Measurements from ENCODE around the gene LASP1NB.

Gene LASP1NB

DNA sequence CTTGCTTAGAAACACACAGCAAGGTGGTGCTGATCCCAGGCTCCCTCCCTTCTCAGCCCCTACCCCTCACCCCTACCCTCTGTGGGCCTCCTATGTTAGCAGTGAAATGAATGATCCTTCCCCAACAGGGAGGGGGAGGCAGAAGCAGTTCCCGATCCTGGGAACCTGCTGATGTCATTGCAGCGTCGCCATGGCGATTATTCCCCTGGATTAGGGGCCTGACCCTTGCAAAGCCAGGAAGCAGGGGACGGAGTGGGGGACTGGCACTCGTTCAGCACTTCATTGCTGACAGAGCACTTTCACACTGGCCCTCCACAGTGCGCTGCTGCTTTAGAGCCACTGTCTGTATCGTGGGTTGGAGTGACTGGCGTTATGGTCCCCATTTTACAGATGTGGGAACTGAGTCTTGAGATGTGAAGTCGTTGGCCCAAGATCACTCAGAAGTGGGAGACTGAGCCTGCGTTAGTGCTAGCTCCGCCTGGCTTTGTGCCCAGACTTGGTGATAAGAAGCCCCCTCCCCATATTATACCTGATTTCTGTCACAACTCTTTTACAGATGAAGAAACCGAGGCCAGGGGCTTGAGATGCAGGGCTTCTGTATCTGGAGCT, 29.0 kb upstream of the LASP1NB start:
- no peak for DNase-seq (ENCODE audit: low spot score)

DNA sequence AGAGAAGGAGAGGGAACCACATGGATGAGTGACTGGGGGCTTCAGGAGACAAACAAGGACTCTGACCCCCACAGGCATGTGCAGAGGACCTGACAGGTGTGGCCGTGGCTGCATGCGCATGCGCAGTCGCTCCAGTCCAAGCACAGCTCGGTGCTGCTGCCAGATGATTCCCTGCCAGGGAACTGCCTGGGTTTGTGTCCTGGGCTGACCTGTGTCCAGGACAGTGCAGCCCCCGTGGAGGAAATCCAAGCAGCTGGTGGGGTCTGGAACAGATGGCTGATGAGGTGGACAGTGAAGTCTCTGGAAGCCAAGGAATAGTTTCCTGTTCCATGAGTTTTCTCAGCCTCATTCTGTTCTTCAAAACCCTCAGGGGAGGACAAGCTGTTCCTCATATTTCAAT, 28.2 kb upstream of the LASP1NB start:
- no peak for DNase-seq (ENCODE audit: low spot score)

DNA sequence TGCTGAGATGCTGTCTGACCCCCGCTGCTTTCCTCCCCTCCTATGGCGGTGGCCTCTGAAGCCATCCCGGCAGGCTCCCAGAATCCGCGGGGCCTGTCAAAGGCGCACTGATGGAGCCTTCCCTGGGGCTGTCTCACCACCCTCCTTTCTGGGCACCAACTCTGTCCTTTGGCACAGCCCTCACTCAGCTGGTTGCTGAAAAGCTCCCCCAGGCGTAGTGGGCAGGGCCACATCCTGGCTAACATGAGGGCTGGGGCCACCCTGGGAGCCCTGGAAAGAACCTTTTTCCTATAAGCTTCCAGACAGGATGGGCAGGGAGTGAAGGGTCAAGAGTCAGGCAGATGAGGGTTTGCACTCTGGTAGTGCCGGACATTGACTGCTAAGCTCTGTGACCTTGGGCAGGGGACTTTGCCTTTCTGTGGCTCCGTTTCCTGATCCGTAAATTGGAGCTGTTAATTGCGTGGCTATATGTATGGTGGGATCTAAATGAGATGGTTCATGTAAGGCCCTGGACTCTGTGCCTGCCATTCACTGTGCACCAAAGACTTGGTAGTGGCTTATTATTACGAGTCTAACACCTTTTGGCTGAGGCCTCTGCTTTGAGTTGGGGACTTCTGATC, 27.6 kb upstream of the LASP1NB start:
- DNase-seq (ENCODE audit: low spot score), result no peak

DNA sequence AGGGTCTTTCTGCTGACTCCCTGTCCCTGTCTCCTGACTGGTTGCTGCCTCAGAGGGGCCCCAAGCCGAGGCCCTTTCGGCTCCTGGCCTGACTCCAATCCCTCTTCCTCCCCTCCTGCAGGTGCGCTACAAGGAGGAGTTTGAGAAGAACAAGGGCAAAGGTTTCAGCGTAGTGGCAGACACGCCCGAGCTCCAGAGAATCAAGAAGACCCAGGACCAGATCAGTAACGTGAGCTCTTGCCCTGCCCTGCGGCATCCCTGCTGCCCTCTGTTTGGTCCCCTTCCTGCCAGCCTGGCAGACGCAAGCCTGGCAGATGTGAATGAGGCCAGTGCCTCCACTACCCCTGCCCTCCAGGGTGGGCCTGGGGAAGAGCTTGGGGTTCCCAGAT, 27.1 kb upstream of the LASP1NB start:
- no peak for DNase-seq (ENCODE audit: low spot score)

GRCh38 chr17:38898812-38899348, 26.5 kb upstream of the LASP1NB start:
- no peak for DNase-seq (ENCODE audit: low spot score)

DNA sequence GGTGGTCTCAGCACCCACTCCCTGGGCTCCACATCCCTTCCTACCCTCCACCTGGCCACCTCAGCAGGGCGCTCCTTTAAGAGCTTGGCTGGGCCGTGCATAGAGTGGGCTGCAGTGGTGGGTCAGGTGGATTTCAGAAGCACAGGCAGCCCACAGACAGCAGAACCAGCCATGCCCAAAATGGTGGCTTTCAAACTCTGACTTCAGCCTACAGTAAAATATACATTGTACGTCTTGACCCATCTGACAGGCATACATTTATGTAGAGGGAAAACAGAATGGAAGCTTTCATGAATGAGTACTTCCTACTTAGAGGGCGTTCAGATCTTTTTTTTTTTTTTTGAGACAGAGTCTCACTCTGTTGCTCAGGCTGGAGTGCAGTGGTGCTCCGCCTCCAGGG, 26.0 kb upstream of the LASP1NB start:
- DNase-seq (ENCODE audit: low spot score), result no peak

DNA sequence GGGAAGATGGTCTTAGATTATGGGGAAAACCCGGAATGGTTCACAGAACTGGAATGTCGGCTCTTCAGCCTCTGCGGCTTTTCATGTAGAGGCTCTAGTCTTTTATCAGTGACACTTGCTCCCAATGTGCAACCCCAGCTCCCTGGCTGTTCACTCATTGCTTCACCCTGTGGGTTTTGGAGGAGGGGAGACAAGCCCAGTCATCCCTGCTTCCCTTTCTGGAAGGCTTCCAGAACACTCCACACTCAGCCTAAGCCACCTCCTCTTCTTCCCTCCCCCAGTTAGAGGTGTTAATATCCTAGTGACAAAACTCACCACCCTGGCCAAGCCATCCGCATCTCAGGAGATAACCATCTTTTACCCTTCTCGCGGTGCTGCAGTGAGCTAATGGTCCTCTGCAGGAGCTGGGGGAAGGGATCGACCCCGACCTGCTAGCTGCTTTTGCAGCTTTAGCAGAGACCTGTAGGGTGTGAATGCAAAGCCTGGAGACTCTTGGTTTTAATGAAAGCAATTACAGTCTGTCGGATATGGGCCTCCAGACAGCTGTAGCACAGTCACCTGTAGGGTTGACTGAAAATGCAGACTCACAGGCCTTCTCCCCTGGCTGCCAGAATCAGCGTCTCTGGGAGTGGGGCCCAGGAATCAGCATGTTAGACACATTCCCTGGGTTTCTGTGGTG, 24.3 kb upstream of the LASP1NB start:
- no peak for DNase-seq (ENCODE audit: low spot score)

DNA sequence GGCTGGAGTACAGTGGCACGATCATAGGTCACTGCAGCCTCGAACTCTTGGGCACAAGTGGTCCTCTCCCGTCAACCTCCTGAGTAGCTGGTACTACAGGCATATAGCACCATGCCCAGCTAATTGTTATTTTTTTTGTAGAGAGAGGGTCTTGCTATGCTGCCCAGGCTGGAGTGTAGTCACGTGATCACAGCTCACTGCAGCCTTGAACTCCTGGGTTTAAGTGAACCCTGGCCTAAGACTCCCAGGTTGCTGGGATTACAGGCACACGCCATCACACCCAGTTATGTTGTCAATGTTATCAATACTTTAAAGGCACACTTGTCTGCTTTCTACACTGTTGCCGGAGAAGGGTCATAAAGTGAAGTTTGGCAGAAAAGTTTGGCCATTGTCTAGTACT, 22.0 kb upstream of the LASP1NB start:
- DNase-seq (ENCODE audit: low spot score), result no peak

- DNase-seq (ENCODE audit: low spot score), result no peak
These were observed 20.5 kb upstream of the LASP1NB start for GRCh38 chr17:38904892-38905291.

GRCh38 chr17:38905375-38905774, 20.0 kb upstream of the LASP1NB start:
- no peak for DNase-seq (ENCODE audit: low spot score)

- DNase-seq (ENCODE audit: low spot score), result no peak
These were observed 18.8 kb upstream of the LASP1NB start for GRCh38 chr17:38906460-38907228.

- DNase-seq (ENCODE audit: low spot score), result no peak
These were observed 17.3 kb upstream of the LASP1NB start for GRCh38 chr17:38907930-38908675.

DNA sequence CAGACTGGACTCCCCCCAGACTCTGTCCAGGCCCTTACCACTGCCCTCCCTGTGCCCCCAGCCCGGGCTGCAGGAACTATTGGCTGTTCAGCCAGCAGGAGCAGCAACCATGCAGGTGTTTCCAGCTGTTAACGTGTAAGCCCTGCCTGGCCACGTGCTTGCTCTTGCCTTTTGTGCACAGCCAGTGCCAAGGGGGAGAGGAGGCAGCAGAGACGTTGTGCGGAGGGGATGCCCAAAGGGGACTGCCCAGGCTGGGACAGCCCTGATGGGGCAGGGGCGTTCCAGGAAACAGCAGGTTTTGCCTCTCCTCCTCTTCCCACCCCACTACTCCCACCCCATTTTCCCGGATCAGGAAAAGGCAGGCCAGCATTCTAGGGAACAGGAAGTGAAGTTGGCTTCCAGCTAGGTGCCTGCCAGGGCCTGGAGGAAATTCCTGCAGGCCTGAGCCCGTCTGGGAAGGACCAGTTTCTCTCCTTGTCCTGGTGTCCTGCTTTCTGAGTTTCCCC, 16.7 kb upstream of the LASP1NB start:
- no peak for DNase-seq (ENCODE audit: low spot score)

- no peak for DNase-seq (ENCODE audit: low spot score)
These were observed 15.1 kb upstream of the LASP1NB start for GRCh38 chr17:38910325-38910724.

GRCh38 chr17:38911081-38911730, 14.2 kb upstream of the LASP1NB start:
- DNase-seq (ENCODE audit: low spot score), result peak; percentile 35

GRCh38 chr17:38911731-38912081, 13.7 kb upstream of the LASP1NB start:
- peak; percentile 25 for DNase-seq (ENCODE audit: low spot score)

GRCh38 chr17:38912221-38912813, 13.1 kb upstream of the LASP1NB start:
- peak; percentile 43 for DNase-seq (ENCODE audit: low spot score)

DNA sequence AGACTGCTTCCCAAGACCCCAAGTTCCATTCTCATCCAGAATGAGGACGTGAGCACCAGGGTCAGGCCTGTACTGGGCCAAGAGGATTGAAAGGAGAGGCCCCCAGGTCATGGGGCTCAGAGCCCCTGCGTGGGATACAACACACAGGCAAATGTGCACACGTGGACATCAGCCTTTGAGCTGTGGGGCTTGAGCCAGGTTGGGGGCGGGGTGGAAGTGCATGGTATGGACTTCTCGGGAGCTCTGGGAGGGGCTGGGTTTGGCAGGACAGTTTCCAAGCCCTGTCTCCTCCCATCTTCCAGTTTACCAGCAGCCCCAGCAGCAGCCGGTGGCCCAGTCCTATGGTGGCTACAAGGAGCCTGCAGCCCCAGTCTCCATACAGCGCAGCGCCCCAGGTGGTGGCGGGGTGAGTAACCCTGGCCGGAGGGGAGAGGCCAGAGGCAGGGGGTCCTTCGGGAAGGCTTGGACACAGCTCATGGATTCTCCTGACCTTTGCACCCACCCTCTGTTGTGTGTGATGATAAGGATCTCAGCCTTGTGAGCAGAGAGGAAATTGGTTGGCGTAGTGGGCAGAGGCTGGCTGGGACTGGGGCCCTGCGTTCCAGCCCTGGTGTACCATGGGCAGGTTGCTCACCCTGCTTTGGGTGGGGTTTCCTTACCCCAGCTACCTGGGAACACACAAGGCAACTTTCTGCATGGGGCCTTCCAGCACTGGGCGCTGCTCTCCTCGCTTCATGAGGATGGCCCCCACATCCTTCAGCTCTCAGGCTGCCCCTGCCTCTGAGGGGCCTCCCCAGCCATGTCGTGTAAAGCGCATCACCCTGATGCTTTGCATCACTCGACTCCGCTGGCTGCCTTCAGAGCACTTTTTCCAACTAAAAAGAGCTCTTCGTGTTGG, 10.4 kb upstream of the LASP1NB start:
- peak; percentile 38 for DNase-seq (ENCODE audit: low spot score)

- peak; percentile 22 for DNase-seq (ENCODE audit: low spot score)
These were observed 9.8 kb upstream of the LASP1NB start for GRCh38 chr17:38915639-38915995.

- no peak for DNase-seq (ENCODE audit: low spot score)
These were observed 8.6 kb upstream of the LASP1NB start for GRCh38 chr17:38916771-38917170.

All from ureter (tissue), 1 donor.